ENCODE data around the gene AMN1. TPM values are rescaled to one million over a fixed set of nuclear protein-coding genes. Genes with fewer than 3 reads are reported as not detected.

Gene AMN1
- total and polyA plus RNA-seq, 2 experiments from 2014 or later: 12.6 to 17.7 TPM

- H3K4me3 Mint-ChIP-seq: peak overlapping the region; percentile 98
- Histone ChIP-seq H3K36me3 (ENCODE audit: insufficient read depth) (no peaks in the 10 kb centered on the region), H3K4me3 (peak overlapping the region; percentile 77), H3F3A (replicated peaks; ENCODE audit: low read depth) (peaks cover 3% of the 10 kb centered on the region), H3K27ac (ENCODE audit: low read depth) (peak overlapping the region; percentile 88), H3K27me3 (ENCODE audit: insufficient read depth) (no peaks in the 10 kb centered on the region), H2AFZ (peak overlapping the region; percentile 85), H4K20me1 (replicated peaks; ENCODE audit: insufficient read depth) (no peaks in the 10 kb centered on the region), H3K4me1 (ENCODE audit: insufficient read depth) (peaks cover 10% of the 10 kb centered on the region; the same call in 1 of the 2 replicates), H3K4me2 (peak overlapping the region; percentile 92), H3K79me2 (replicated peaks; ENCODE audit: insufficient read depth) (no peaks in the 10 kb centered on the region), H3K9me2 (ENCODE audit: insufficient read depth) (no peaks in the 10 kb centered on the region)
- DNase-seq (ENCODE audit: low spot score) (no peak), ATAC-seq (peak; percentile 7)
- peaks cover 7% of the 10 kb centered on the region for H3K4me1 Mint-ChIP-seq
- TF ChIP-seq ZNF462 (CRISPR knock-in tag; IDR thresholded peaks at IDR 0.05) (no peak), EZH2 (IDR thresholded peaks at IDR 0.05; ENCODE audit: low read depth, unreplicated experiment) (no peak), CREB1 (CRISPR knock-in tag; IDR thresholded peaks at IDR 0.05; ENCODE audit: low read depth) (no peak), EZH2phosphoT487 (IDR thresholded peaks at IDR 0.05; ENCODE audit: unreplicated experiment) (no peak), ETS1 (IDR thresholded peaks at IDR 0.05) (no peak), NANOG (IDR thresholded peaks at IDR 0.05; ENCODE audit: borderline replicate concordance) (no peak), CTCF (conservative IDR thresholded peaks at IDR 0.05; ENCODE audit: low read depth in 2 of 2) (no peak), POLR2AphosphoS5 (IDR thresholded peaks at IDR 0.05; ENCODE audit: low read depth) (no peak)
- H3K9me3 Mint-ChIP-seq: no peaks in the 10 kb centered on the region
- H3K36me3 Mint-ChIP-seq (ENCODE audit: low read depth): peaks cover 8% of the 10 kb centered on the region; the same call in 2 of the 3 replicates
- peak overlapping the region; percentile 61 for H3K27ac Mint-ChIP-seq
- H3K27me3 Mint-ChIP-seq (ENCODE audit: insufficient read depth, low read depth, poor library complexity): peaks cover 2% of the 10 kb centered on the region
These were observed 70.2 kb downstream of the AMN1 start for GRCh38 chr12:31658471-31659086.
